Measurements from ENCODE around the gene SMARCC2.

GRCh38 chr12:56189918-56190694 lies 823 bp upstream of the SMARCC2 start:
- TF ChIP-seq CTCF (IDR thresholded peaks at IDR 0.05) = peak in 1 of 12 donors; percentile 14
- TF ChIP-seq POLR2A (IDR thresholded peaks at IDR 0.05) = no peak

All from heart left ventricle (tissue), 13 donors.